ENCODE data around the gene EGLN2.
"Not testable (repeated sequence)": the region's sequence is repeated elsewhere in the genome, so short reads cannot be mapped to it uniquely, and the experiment has no call there.

Gene EGLN2

DNA sequence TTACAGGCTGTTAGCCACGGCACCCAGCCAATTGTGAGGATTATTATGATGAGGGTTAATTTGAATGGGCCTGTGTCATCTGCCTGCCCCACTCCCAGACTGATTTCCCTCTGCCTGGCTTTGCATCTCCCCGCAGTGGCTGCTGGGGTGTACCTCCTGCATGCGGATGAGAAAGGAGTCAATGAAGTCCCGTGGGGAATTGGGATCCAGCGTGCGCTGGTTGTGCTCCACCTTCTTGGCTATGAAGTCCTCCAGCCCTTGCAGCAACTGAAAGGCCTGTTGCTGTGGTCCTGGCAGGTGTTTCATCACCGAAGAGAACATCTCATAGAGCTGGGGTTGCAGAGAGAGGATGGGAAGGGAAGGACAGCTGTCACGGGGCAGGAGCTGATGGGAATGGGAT is 47.7 kb downstream of the EGLN2 start:
- not testable (repeated sequence) for DNase-seq (ENCODE audit: low read depth)

DNA sequence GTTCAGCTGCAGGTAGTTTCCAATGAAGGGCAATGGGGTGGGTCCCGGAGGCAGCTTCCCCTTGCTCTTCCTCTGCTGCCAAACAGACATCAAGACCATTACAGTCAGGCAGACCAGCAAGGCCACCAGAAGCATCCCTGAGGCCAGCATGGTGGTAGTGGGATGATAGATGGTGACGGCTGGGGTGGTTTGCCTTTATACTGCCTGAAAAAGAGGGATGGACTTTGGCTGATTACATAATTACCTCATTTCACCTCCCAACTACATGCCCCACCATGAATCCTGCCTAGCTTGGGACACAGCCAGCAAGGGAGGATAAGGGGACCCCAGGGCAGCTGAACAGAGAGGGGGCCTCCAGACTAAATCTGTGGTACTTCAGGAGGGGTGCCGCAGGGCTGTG is 51.3 kb downstream of the EGLN2 start, which contains the start of gene CYP2A6:
TSS of gene CYP2A6 (minus strand) at position 171 of the 400 bp plus-strand sequence. CDS start at position 150, 21 bp downstream.
- DNase-seq (ENCODE audit: low read depth): not testable (repeated sequence)

DNA sequence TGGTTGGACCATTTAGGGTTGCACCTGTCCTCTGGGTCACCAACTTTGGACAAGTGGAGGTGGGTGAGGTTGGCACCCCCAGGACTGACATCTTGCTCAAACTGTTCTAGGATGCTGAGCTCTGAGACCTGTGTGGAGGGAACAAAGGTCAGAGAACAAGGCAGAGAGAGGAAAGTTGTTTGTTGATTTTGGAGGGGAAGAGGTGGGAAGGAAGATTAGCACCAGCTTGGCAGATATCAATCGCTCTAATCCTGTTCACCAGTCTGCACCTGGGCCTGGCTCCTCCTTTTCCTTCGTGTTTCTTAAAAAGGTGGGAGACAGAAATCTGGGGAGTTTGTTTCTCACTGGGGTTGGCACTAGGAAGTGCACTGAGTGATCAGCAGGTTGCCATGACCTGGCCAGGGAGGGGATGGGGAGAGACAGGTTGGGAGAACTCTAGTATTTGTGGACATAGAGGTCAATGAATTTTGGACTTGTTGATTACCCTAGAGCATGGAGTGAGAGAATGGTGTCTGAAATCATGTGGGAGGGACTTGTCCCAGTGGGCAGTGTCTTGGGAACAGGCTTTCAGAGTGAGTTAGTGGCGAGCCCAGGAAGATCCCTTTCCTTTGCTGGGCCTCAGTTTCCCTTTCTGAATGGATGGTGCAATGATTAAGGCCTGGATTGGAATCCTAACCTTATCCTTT is 53.6 kb downstream of the EGLN2 start:
- not testable (repeated sequence) for DNase-seq (ENCODE audit: low read depth)

Measured in activated T-helper 9 cell treated with anti-CD3 and anti-CD28 coated beads, Interleukin-2, amount 50 U/mL, for 16 hours (primary cell).